Small intestine (tissue), 7 donors: ENCODE measurements around the gene CD36. TPM values are rescaled to one million over a fixed set of nuclear protein-coding genes. Genes with fewer than 3 reads are reported as not detected.

ENCODE experiments used
- DNase-seq, 2 donors: peaks; one replicate each; pipeline versions ENCODE4 v3.0.0 to v3.0.0-alpha.2; 2013
- FAIRE-seq: peaks from 2 replicates; lab custom pipeline; 2012; peaks lifted over from hg19 to GRCh38; lab: Jason Lieb, UNC
- H3K27ac ChIP-seq, 3 donors: one replicate each; pipeline ENCODE4 v1.5.1; 2013; ENCODE audit warnings: low read length in 2 of 3, mild to moderate bottlenecking in 2 of 3, control low read depth in 1 of 3, inconsistent platforms in 1 of 3, low read depth in 1 of 3, moderate library complexity in 1 of 3
- H3K27me3 ChIP-seq, 3 donors: one replicate each; pipeline ENCODE4 v1.6.1; 2013; ENCODE audit warnings: low read length in 3 of 3, inconsistent platforms in 1 of 3; ENCODE audit not compliant: control insufficient read depth in 3 of 3, insufficient read depth in 3 of 3
- H3K36me3 ChIP-seq, 3 donors: one replicate each; pipeline ENCODE4 v1.6.1; 2013; ENCODE audit warnings: low read length in 3 of 3, inconsistent platforms in 1 of 3, low read depth in 1 of 3, mild to moderate bottlenecking in 1 of 3, moderate library complexity in 1 of 3; ENCODE audit not compliant: control insufficient read depth in 3 of 3, insufficient read depth in 2 of 3
- H3K4me1 ChIP-seq, 3 donors: one replicate each; pipeline ENCODE4 v1.6.1; 2013; ENCODE audit warnings: low read length in 2 of 3, inconsistent platforms in 1 of 3, low read depth in 1 of 3, mild to moderate bottlenecking in 1 of 3, moderate library complexity in 1 of 3; ENCODE audit not compliant: control insufficient read depth in 3 of 3, insufficient read depth in 2 of 3
- H3K4me3 ChIP-seq, 3 donors: one replicate each; pipeline ENCODE4 v1.5.1; 2013; ENCODE audit warnings: low read length in 3 of 3, control low read depth in 1 of 3, inconsistent platforms in 1 of 3, low read depth in 1 of 3, mild to moderate bottlenecking in 1 of 3, moderate library complexity in 1 of 3
- H3K9me3 ChIP-seq, 2 donors: one replicate each; pipeline ENCODE4 v1.6.1; 2013; ENCODE audit warnings: low read depth in 1 of 2, low read length in 1 of 2; ENCODE audit not compliant: control insufficient read depth in 2 of 2, insufficient read depth in 1 of 2
- WGBS, 3 donors: extraction: QIAGEN DNeasy Blood & Tissue Kit; methylation state at CpG; one replicate each; pipeline ENCODE4 v1.1.7; 2013; 5-methylcytosine and 5-hydroxymethylcytosine counted together
- polyA plus RNA-seq, 4 donors: library from polyadenylated mRNA; stranded (reverse) in 3 of 4; unstranded in 1 of 4; fragments of 200-250 nt in 3 of 4; fragments of 120-200 nt in 1 of 4; gene quantifications; one replicate each; pipeline versions ENCODE4 v1.2.1 to v1.2.3, GENCODE V29; 2013
- donor health status: healthy with polysubstance abuse.
- donor health status: control.
- donor health status: control.
- donor health status: Bipolar disorder and iron deficiency.
- donor health status: healthy.

Gene CD36
- polyA plus RNA-seq, 4 donors: 27.3 to 55.4 (median 42.6) TPM

DNA sequence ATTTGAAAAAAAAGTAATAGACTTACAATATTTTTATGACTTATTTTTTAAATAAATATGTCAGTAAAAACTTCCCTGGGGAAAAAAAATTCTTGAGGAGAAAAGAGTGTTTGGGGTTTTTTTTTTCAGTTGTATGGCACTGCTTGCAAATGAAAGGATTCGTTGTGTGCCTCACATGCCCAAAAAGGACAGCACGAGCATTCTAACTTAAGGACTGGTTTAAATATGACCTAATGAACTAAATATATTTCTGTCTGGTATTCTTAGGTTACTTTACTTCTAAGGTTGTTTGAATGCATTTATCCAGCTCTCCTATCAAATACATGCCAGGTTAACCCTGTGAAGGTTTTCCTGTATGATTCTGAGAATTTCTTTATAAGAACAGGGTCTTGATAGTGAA lies 988 bp upstream of the CD36 start:
- Histone ChIP-seq H3K36me3 (no peaks in the 10 kb centered on the region), H3K4me3 (no peak overlapping the region), H3K27ac (no peak overlapping the region), H3K4me1 (peaks cover 0 to 3% (median 0%) of the 10 kb centered on the region in 3 donors), H3K9me3 (no peaks in the 10 kb centered on the region), H3K27me3 (no peaks in the 10 kb centered on the region)
- WGBS, 3 donors: 66 to 85% (median 84%) methylated on average over 2 of the region's 2 CpGs
- no peak for FAIRE-seq
- DNase-seq: no peak

DNA sequence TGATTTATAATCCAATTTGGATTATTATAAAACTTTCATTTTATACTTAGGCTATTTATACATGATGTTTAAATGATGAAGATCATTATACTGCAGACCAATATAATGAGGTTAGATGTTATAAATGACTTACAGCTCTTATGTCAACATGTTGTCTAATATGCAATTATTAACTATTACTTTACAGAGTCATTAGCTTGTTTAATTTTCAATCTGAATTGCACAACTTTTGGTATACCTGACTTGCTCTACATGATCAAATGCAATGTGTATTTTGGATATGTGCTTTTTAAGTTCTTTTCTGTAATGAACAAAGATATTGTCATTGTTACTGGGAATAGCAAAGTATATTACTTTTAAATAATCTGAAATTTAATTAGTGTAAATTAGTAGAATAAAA lies 569 bp downstream of the CD36 start:
- no peaks in the 10 kb centered on the region for H3K9me3 ChIP-seq
- no peak overlapping the region for H3K27ac ChIP-seq
- peak in 1 of 2 donors; percentile 46 for DNase-seq
- peak; percentile 94 for FAIRE-seq
- peaks cover 0 to 3% (median 0%) of the 10 kb centered on the region in 3 donors for H3K4me1 ChIP-seq
- no peaks in the 10 kb centered on the region for H3K36me3 ChIP-seq
- H3K4me3 ChIP-seq: no peak overlapping the region
- no peaks in the 10 kb centered on the region for H3K27me3 ChIP-seq

DNA sequence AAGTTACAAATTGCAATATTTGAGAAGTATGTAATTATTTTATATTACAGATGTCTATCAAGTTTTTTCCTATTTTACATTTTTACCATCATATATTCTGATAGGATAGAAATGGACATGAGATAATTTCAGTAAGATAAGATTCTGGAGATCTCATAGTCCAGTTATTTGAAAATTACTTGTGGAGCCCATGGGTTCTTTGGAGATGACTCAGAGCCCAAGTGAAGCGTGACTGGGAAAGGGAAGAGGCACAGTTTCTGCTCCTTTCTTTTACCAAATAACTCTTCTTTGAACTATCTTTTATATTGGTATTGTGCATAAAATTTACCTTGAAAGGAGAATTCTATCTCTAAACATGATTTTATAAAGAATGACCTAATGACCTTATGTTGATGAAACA lies 2.4 kb downstream of the CD36 start:
- 48 to 76% (median 75%) methylated on average over 1 of the region's 1 CpG for WGBS, 3 donors
- H3K27ac ChIP-seq: no peak overlapping the region
- FAIRE-seq (no peak), DNase-seq (no peak)
- H3K27me3 ChIP-seq: no peaks in the 10 kb centered on the region
- H3K4me1 ChIP-seq: peaks cover 0 to 3% (median 0%) of the 10 kb centered on the region in 3 donors
- H3K9me3 ChIP-seq: no peaks in the 10 kb centered on the region
- no peak overlapping the region for H3K4me3 ChIP-seq
- H3K36me3 ChIP-seq: no peaks in the 10 kb centered on the region

DNA sequence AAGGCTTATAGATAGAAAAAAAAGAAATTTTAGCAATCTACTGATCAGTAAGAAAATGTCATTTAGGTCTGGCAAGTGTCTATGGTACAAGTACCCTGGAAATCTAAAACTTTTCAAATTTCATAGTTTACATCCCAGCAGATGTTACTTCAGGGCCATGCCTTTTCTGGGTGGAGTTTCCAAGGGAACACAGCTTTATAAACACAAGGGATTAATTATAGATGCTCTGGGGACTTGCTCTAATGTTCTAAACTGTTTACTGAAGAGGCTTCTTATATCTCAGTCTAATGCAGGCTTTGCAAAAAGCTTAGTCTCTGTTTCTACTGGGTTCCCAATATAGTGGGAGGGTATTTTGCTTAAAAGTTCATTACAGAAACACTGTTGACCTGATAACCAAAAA lies 3.1 kb downstream of the CD36 start:
- Histone ChIP-seq H3K4me1 (peaks cover 0 to 3% (median 0%) of the 10 kb centered on the region in 3 donors), H3K27ac (no peak overlapping the region), H3K36me3 (no peaks in the 10 kb centered on the region), H3K27me3 (no peaks in the 10 kb centered on the region), H3K4me3 (no peak overlapping the region), H3K9me3 (no peaks in the 10 kb centered on the region)
- DNase-seq: no peak
- FAIRE-seq: no peak

DNA sequence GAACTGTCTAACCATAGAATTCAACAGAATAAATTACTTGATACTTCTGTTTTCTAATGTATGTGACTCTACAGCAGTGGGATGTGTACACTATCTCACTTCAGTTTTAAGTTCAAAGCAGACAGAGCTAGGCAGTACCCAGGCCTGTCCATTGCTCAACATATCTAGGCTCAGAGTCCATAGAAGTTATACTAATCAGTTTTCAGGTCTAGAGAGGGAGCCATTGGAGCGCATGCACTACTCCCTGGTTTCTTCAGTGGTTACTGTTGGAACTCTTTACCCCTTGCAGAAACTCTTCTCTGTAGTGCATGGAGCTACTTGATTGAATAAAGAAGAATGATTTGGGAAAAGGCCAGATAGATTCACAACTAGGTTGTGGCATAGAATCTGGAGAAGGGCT lies 4.4 kb downstream of the CD36 start:
- Histone ChIP-seq H3K27me3 (no peaks in the 10 kb centered on the region), H3K27ac (no peak overlapping the region), H3K4me3 (no peak overlapping the region), H3K9me3 (no peaks in the 10 kb centered on the region), H3K4me1 (peaks cover 0 to 3% (median 0%) of the 10 kb centered on the region in 3 donors), H3K36me3 (no peaks in the 10 kb centered on the region)
- no peak for FAIRE-seq
- DNase-seq: peak; percentile 54 to 60
- 85 to 95% (median 92%) methylated on average over 1 of the region's 1 CpG for WGBS, 3 donors

DNA sequence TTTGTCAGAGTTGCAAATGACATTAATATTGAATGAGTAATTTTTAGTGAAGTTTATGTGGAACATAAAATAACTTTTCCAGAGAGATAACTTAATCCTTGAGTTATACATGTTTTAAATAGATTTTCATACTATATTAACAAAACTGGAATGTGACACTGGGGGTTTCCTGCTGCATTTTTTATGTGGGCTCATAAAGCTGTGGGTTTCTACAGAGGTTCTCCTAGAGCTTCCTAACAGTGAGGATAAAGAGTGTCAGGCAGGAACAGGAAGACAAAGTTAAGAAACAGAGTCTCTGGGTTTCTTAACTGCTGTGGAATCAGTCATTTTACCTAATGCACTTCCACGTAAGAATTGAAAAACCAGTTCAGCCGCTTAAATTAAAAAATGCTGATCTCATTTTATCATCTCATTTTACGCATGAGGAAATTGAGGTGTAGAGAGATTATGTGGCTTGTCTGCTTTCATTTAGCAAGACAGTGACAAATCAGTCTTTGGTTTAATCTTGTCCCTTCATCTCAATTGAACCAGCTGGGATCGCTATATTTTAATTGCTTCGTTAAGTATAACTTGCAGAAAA lies 5.0 kb downstream of the CD36 start:
- Histone ChIP-seq H3K27me3 (no peaks in the 10 kb centered on the region), H3K27ac (no peak overlapping the region), H3K36me3 (no peaks in the 10 kb centered on the region), H3K4me1 (peaks cover 0 to 2% (median 0%) of the 10 kb centered on the region in 3 donors), H3K9me3 (no peaks in the 10 kb centered on the region), H3K4me3 (no peak overlapping the region)
- WGBS, 3 donors: 60 to 66% (median 64%) methylated on average over 5 of the region's 5 CpGs
- DNase-seq: no peak
- no peak for FAIRE-seq

DNA sequence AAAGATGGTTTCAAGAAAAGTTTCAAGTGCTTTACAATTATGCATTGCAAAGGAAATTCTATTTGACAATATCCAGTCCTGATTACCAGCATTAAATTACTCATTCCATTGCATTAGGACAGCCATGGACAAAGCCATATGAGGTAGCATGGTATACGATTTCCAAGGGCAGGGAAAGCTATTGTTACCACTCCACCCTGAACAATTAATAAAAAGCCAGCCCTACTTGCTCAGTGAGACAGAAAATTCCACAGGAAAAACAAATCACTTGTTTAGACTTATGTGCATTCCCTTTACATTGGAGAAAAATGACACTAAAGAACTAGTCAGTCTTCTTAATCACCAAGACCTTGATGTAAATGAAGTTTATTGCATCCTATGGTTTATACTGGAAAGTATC lies 5.6 kb downstream of the CD36 start:
- no peaks in the 10 kb centered on the region for H3K4me1 ChIP-seq
- H3K9me3 ChIP-seq: no peaks in the 10 kb centered on the region
- H3K36me3 ChIP-seq: no peaks in the 10 kb centered on the region
- DNase-seq (no peak), FAIRE-seq (no peak)
- 74 to 85% (median 77%) methylated on average over 1 of the region's 1 CpG for WGBS, 3 donors
- H3K27me3 ChIP-seq: no peaks in the 10 kb centered on the region
- H3K27ac ChIP-seq: no peak overlapping the region
- H3K4me3 ChIP-seq: no peak overlapping the region

DNA sequence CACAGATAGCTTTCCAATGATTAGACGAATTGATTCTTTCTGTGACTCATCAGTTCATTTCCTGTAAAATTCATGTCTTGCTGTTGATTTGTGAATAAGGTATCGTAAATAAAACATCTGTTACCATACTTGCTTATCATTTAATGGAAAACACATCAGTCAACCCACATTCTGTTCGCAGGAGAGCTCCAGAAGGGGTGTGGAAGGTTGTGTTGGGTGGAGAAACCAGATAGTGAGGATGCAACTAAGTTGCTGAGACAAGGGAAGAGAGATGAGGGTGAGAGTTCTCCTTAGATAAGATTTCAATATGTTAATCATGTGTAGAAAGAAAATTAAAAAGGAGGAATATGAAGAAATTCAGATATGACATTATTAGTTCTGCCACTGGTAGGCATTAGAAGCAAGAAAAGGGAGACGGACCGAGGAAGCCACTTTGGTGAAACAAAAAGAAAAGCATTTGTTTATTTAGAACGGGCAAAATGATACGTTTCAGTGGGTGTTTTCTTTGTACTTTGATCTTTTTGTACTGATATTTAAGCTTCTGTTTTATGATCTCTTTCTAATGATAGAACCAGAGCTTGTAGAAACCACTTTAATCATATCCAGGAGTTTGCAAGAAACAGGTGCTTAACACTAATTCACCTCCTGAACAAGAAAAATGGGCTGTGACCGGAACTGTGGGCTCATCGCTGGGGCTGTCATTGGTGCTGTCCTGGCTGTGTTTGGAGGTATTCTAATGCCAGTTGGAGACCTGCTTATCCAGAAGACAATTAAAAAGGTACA lies 7.8 kb downstream of the CD36 start:
- peak overlapping the region in 2 of 3 donors; percentile 60 to 65 for H3K27ac ChIP-seq
- no peaks in the 10 kb centered on the region for H3K4me1 ChIP-seq
- no peaks in the 10 kb centered on the region for H3K36me3 ChIP-seq
- peak; percentile 39 to 43 for DNase-seq
- H3K27me3 ChIP-seq: no peaks in the 10 kb centered on the region
- FAIRE-seq: no peak
- WGBS, 3 donors: 19 to 55% (median 33%) methylated on average over 9 of the region's 9 CpGs
- peak overlapping the region in 2 of 3 donors; percentile 40 to 47 for H3K4me3 ChIP-seq
- no peaks in the 10 kb centered on the region for H3K9me3 ChIP-seq
